Breast epithelium (tissue), 3 donors: ENCODE results near the gene GADL1.

Experiments
- CTCF ChIP-seq, 3 donors: fragments of 450-650 bp; IDR thresholded peaks; one replicate each; pipeline ENCODE4 v1.5.1; 2016 to 2017; ENCODE audit warnings: antibody characterized with exemption in 3 of 3, mild to moderate bottlenecking in 3 of 3, moderate library complexity in 3 of 3
- POLR2A ChIP-seq: fragments of 450-650 bp; IDR thresholded peaks from one replicate; pipeline ENCODE4 v1.6.1; 2016; ENCODE audit warnings: antibody characterized with exemption, mild to moderate bottlenecking, moderate library complexity
- POLR2AphosphoS5 ChIP-seq, 3 donors: sonication (generic); formaldehyde crosslinking; IDR thresholded peaks; one replicate each; pipeline ENCODE4 v1.6.1; 2017; ENCODE audit warnings: antibody characterized with exemption in 3 of 3

GRCh38 chr3:30777426-30778113 lies 116.9 kb downstream of the GADL1 start:
- TF ChIP-seq CTCF (IDR thresholded peaks at IDR 0.05): no peak
- no peak for TF ChIP-seq POLR2AphosphoS5 (IDR thresholded peaks at IDR 0.05)
- TF ChIP-seq POLR2A: no peak
